Stimulated activated effector memory CD8-positive, alpha-beta T cell treated with anti-CD3 and anti-CD28 coated beads, Interleukin-12 subunit alpha, Interleukin-12 subunit beta, amount 100 ng/mL, for 72 hours (primary cell): Measurements from ENCODE around the gene VASH2.
A peak's percentile ranks its signal among the peaks of the same experiment; 100 is the strongest.

Source experiments
- ATAC-seq: fragments of 150-1000 bp; cut with Tn5 transposase; 2 replicates; pipeline ENCODE4 v1.10.0; 2021
- DNase-seq, 2 donors: peaks; one replicate each; pipeline ENCODE4 v3.0.0; 2021 to 2022; ENCODE audit warnings: low spot score in 2 of 2
- H3K27ac Mint-ChIP-seq: one replicate; pipeline ENCODE4 v1.8.0; 2022; ENCODE audit warnings: mild to moderate bottlenecking, mixed read lengths
- H3K36me3 Mint-ChIP-seq: one replicate; pipeline ENCODE4 v1.8.0; 2022; ENCODE audit warnings: mild to moderate bottlenecking, mixed read lengths
- H3K4me1 Mint-ChIP-seq: one replicate; pipeline ENCODE4 v1.8.0; 2022; ENCODE audit warnings: mixed read lengths
- H3K4me3 Mint-ChIP-seq: one replicate; pipeline ENCODE4 v1.8.0; 2022; ENCODE audit warnings: mild to moderate bottlenecking, mixed read lengths
- H3K9me3 Mint-ChIP-seq: one replicate; pipeline ENCODE4 v1.8.0; 2022; ENCODE audit warnings: mixed read lengths

Gene VASH2

GRCh38 chr1:212944229-212944901 lies 6.0 kb upstream of the VASH2 start:
- ATAC-seq = no peak
- Mint-ChIP-seq H3K27ac (no peak overlapping the region), H3K9me3 (no peaks in the 10 kb centered on the region)

GRCh38 chr1:212945056-212945455 lies 5.3 kb upstream of the VASH2 start:
- Mint-ChIP-seq H3K27ac (no peak overlapping the region), H3K4me1 (peaks cover 2% of the 10 kb centered on the region), H3K4me3 (no peak overlapping the region), H3K36me3 (no peaks in the 10 kb centered on the region), H3K9me3 (no peaks in the 10 kb centered on the region)
- DNase-seq (no peak), ATAC-seq (no peak)

More at GRCh38 chr1:212944229-212944901, 6.0 kb upstream of the VASH2 start:
- Mint-ChIP-seq H3K36me3 (no peaks in the 10 kb centered on the region), H3K4me3 (no peak overlapping the region), H3K4me1 (no peaks in the 10 kb centered on the region)
- no peak for DNase-seq

- ATAC-seq (no peak), DNase-seq (no peak)
- Mint-ChIP-seq H3K36me3 (no peaks in the 10 kb centered on the region), H3K9me3 (no peaks in the 10 kb centered on the region), H3K4me1 (peaks cover 7% of the 10 kb centered on the region), H3K4me3 (no peak overlapping the region), H3K27ac (no peak overlapping the region)
Observed at GRCh38 chr1:212945463-212946160, 4.7 kb upstream of the VASH2 start.

GRCh38 chr1:212946872-212947271 lies 3.5 kb upstream of the VASH2 start:
- H3K27ac Mint-ChIP-seq = no peak overlapping the region
- H3K9me3 Mint-ChIP-seq = no peaks in the 10 kb centered on the region
- ATAC-seq = no peak
- no peak overlapping the region for H3K4me3 Mint-ChIP-seq
- no peaks in the 10 kb centered on the region for H3K36me3 Mint-ChIP-seq
- H3K4me1 Mint-ChIP-seq = peaks cover 13% of the 10 kb centered on the region
- no peak for DNase-seq

- Mint-ChIP-seq H3K4me1 (peaks cover 13% of the 10 kb centered on the region), H3K4me3 (peak overlapping the region; percentile 72), H3K9me3 (no peaks in the 10 kb centered on the region), H3K27ac (no peak overlapping the region), H3K36me3 (no peaks in the 10 kb centered on the region)
- ATAC-seq (no peak), DNase-seq (no peak)
Observed at GRCh38 chr1:212949771-212950170, 570 bp upstream of the VASH2 start.

- H3K4me3 Mint-ChIP-seq = peak overlapping the region; percentile 72
- no peaks in the 10 kb centered on the region for H3K36me3 Mint-ChIP-seq
- no peaks in the 10 kb centered on the region for H3K9me3 Mint-ChIP-seq
- DNase-seq (peak in 1 of 2 donors; percentile 54), ATAC-seq (no peak)
- H3K4me1 Mint-ChIP-seq = peaks cover 13% of the 10 kb centered on the region
- no peak overlapping the region for H3K27ac Mint-ChIP-seq
Observed at GRCh38 chr1:212951126-212951946, 995 bp downstream of the VASH2 start.

GRCh38 chr1:212951947-212952640 lies 1.8 kb downstream of the VASH2 start:
- ATAC-seq (no peak), DNase-seq (no peak)
- Mint-ChIP-seq H3K4me3 (peak overlapping the region; percentile 72), H3K4me1 (peaks cover 13% of the 10 kb centered on the region), H3K27ac (no peak overlapping the region), H3K9me3 (no peaks in the 10 kb centered on the region), H3K36me3 (no peaks in the 10 kb centered on the region)

GRCh38 chr1:212952641-212952976 lies 2.3 kb downstream of the VASH2 start:
- DNase-seq (no peak), ATAC-seq (no peak)
- Mint-ChIP-seq H3K9me3 (no peaks in the 10 kb centered on the region), H3K36me3 (no peaks in the 10 kb centered on the region), H3K4me1 (peaks cover 13% of the 10 kb centered on the region), H3K4me3 (no peak overlapping the region), H3K27ac (no peak overlapping the region)

- H3K27ac Mint-ChIP-seq = no peak overlapping the region
- no peak for DNase-seq
- ATAC-seq = no peak
- H3K9me3 Mint-ChIP-seq = no peaks in the 10 kb centered on the region
- H3K4me1 Mint-ChIP-seq = peaks cover 13% of the 10 kb centered on the region
- no peaks in the 10 kb centered on the region for H3K36me3 Mint-ChIP-seq
- no peak overlapping the region for H3K4me3 Mint-ChIP-seq
Observed at GRCh38 chr1:212953321-212953720, 3.0 kb downstream of the VASH2 start.

GRCh38 chr1:212954514-212954913 lies 4.2 kb downstream of the VASH2 start:
- ATAC-seq (no peak), DNase-seq (no peak)
- Mint-ChIP-seq H3K4me1 (peaks cover 13% of the 10 kb centered on the region), H3K9me3 (no peaks in the 10 kb centered on the region), H3K4me3 (no peak overlapping the region), H3K27ac (no peak overlapping the region), H3K36me3 (no peaks in the 10 kb centered on the region)

GRCh38 chr1:212955098-212955497 lies 4.8 kb downstream of the VASH2 start:
- DNase-seq (no peak), ATAC-seq (no peak)
- H3K27ac Mint-ChIP-seq = no peak overlapping the region
- no peaks in the 10 kb centered on the region for H3K36me3 Mint-ChIP-seq
- H3K9me3 Mint-ChIP-seq = no peaks in the 10 kb centered on the region
- H3K4me1 Mint-ChIP-seq = peaks cover 11% of the 10 kb centered on the region
- no peak overlapping the region for H3K4me3 Mint-ChIP-seq

- Mint-ChIP-seq H3K4me1 (peaks cover 1% of the 10 kb centered on the region), H3K4me3 (no peak overlapping the region), H3K9me3 (no peaks in the 10 kb centered on the region), H3K36me3 (no peaks in the 10 kb centered on the region), H3K27ac (no peak overlapping the region)
- ATAC-seq = no peak
- DNase-seq = no peak
Observed at GRCh38 chr1:212955961-212956620, 5.8 kb downstream of the VASH2 start.

GRCh38 chr1:212957546-212957945 lies 7.2 kb downstream of the VASH2 start:
- ATAC-seq = no peak
- H3K27ac Mint-ChIP-seq = no peak overlapping the region
- peaks cover 9% of the 10 kb centered on the region for H3K4me1 Mint-ChIP-seq

GRCh38 chr1:212958175-212958574 lies 7.8 kb downstream of the VASH2 start:
- DNase-seq = no peak
- H3K4me1 Mint-ChIP-seq = peaks cover 9% of the 10 kb centered on the region
- H3K36me3 Mint-ChIP-seq = no peaks in the 10 kb centered on the region
- no peaks in the 10 kb centered on the region for H3K9me3 Mint-ChIP-seq
- ATAC-seq = no peak
- H3K27ac Mint-ChIP-seq = no peak overlapping the region
- no peak overlapping the region for H3K4me3 Mint-ChIP-seq

More at GRCh38 chr1:212957546-212957945, 7.2 kb downstream of the VASH2 start:
- no peak for DNase-seq
- Mint-ChIP-seq H3K4me3 (no peak overlapping the region), H3K36me3 (no peaks in the 10 kb centered on the region), H3K9me3 (no peaks in the 10 kb centered on the region)
